Lower lobe of right lung (tissue), 2 donors: ENCODE measurements around the gene AANAT. TPM values are rescaled to one million over a fixed set of nuclear protein-coding genes. Genes with fewer than 3 reads are reported as not detected.

Source experiments
- ATAC-seq, 2 donors: fragments of 200-7000 bp; cut with Tn5 transposase; one replicate each; pipeline ENCODE4 v1.9.1; 2020 to 2022; ENCODE audit warnings: mild to moderate bottlenecking in 2 of 2, moderate library complexity in 2 of 2
- DNase-seq: peaks from one replicate; pipeline ENCODE4 v3.0.0-alpha.2; 2020
- H3K27ac ChIP-seq: fragments of 200-600 bp; one replicate; pipeline ENCODE4 v1.8.0; 2022
- H3K27me3 ChIP-seq: fragments of 200-600 bp; one replicate; pipeline ENCODE4 v1.8.0; 2022; ENCODE audit warnings: low read depth
- H3K36me3 ChIP-seq: fragments of 200-600 bp; one replicate; pipeline ENCODE4 v1.8.0; 2022; ENCODE audit warnings: mild to moderate bottlenecking
- H3K4me1 ChIP-seq: fragments of 200-600 bp; one replicate; pipeline ENCODE4 v1.8.0; 2022
- H3K4me3 ChIP-seq: fragments of 200-600 bp; one replicate; pipeline ENCODE4 v1.8.0; 2022; ENCODE audit warnings: mild to moderate bottlenecking
- H3K9me3 ChIP-seq: fragments of 200-600 bp; one replicate; pipeline ENCODE4 v1.8.0; 2022
- intact Hi-C: fragments of 100-400 bp; cut with DNase I; formaldehyde crosslinking; loops from one replicate; pipeline ENCODE4 v1.11.0; 2022
- long read RNA-seq: library from polyadenylated mRNA; unstranded; transcript quantifications from one replicate; pipeline ENCODE4 v2.0.0, GENCODE V29; 2021
- total RNA-seq: library from RNA; stranded (reverse); fragmentation: NEBNext Ultra II Directional; extraction: Animal tissue kit (Norgen Biotek cat#: 25700); gene quantifications from one replicate; pipeline ENCODE4 v1.2.1, GENCODE V29; 2021
- TF ChIP-seq, protein P1 (sequence below): fragments of 200-600 bp; IDR thresholded peaks from one replicate; pipeline ENCODE4 v1.8.0; 2022; ENCODE audit warnings: antibody characterized with exemption, mild to moderate bottlenecking
- donor health status: DM: no; HTN: yes; CAD: no; lungs with severe emphysema.

AANAT gene
- total RNA-seq: not detected
- long read RNA-seq: 0 reads

DNA sequence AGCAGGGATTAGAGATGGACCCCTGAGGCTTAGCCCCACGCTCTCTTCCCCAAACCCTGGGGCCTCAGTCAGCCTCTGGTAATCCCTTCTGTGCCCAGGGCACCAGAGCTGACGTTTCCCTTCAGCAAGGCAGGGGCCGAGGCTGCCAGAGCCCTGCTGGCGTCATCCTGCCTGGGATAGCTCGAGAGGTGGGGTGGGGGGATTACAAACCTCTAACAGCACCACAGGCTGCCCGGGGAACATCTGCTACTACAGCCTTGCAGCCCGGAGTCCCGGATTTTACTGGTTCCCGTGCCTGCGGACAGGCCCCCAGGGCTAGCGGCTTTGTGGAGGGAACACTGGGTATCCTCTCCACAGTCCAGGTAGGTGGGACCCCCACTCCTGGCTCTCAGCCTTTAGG, at the start of gene AANAT:
AANAT (plus strand) TSS at position 238 of the 400 bp plus-strand sequence. CDS start 1,144 bp downstream, outside the sequence.
- Histone ChIP-seq H3K36me3 (peaks cover 21% of the 10 kb centered on the region), H3K4me1 (peaks cover 5% of the 10 kb centered on the region), H3K9me3 (no peaks in the 10 kb centered on the region), H3K27ac (no peak within 1 kb of the TSS), H3K27me3 (no peaks in the 10 kb centered on the region), H3K4me3 (no peak within 1 kb of the TSS)
- DNase-seq (peak; percentile 45), ATAC-seq (no peak)
- TF ChIP-seq, protein P1, sequence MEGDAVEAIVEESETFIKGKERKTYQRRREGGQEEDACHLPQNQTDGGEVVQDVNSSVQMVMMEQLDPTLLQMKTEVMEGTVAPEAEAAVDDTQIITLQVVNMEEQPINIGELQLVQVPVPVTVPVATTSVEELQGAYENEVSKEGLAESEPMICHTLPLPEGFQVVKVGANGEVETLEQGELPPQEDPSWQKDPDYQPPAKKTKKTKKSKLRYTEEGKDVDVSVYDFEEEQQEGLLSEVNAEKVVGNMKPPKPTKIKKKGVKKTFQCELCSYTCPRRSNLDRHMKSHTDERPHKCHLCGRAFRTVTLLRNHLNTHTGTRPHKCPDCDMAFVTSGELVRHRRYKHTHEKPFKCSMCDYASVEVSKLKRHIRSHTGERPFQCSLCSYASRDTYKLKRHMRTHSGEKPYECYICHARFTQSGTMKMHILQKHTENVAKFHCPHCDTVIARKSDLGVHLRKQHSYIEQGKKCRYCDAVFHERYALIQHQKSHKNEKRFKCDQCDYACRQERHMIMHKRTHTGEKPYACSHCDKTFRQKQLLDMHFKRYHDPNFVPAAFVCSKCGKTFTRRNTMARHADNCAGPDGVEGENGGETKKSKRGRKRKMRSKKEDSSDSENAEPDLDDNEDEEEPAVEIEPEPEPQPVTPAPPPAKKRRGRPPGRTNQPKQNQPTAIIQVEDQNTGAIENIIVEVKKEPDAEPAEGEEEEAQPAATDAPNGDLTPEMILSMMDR: no peak
- intact Hi-C loops: loop anchor here (5.0 kb wide), 1 partner anchor 40 kb away; no protein-coding TSS in a partner anchor

DNA sequence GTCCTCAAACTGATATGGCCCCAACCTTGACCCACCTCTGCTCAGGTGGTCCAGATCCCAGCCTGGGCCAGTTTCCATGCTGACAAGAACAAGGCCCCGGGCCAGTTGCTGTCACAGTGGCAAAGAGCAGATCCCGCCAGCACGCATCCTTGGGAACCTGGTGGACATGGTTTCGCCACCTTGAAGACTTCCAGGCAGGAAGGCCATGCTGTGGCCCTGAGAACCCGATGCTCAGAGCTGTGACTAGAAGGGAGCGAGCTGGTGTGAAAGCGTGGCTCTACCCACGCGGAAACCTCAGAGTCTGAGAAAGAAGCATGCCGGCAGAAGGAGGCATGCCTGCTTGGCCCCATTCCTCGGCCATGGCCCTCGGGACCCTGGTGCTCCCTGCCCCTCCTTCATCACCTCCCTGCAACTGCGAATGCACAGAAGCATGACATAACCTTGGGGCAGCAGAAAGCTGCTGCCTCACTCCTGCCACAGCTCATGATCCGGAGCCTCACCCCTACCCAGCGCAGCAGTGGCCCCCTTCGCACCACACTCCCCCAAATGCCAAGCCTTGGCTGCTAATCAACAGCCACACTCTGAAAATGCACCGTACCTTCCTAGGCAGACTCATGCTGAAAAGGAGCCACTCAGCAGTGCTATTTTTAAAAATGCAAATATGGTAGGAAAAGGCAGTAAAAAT, 47.7 kb upstream of the AANAT start:
- TF ChIP-seq, protein P1: no peak
- Histone ChIP-seq H3K4me3 (no peak overlapping the region), H3K27me3 (no peaks in the 10 kb centered on the region), H3K36me3 (no peaks in the 10 kb centered on the region), H3K27ac (no peak overlapping the region), H3K4me1 (peaks cover 14% of the 10 kb centered on the region), H3K9me3 (no peaks in the 10 kb centered on the region)
- ATAC-seq (peak in 1 of 2 donors; percentile 8), DNase-seq (no peak)
- intact Hi-C loops: no loop called here

DNA sequence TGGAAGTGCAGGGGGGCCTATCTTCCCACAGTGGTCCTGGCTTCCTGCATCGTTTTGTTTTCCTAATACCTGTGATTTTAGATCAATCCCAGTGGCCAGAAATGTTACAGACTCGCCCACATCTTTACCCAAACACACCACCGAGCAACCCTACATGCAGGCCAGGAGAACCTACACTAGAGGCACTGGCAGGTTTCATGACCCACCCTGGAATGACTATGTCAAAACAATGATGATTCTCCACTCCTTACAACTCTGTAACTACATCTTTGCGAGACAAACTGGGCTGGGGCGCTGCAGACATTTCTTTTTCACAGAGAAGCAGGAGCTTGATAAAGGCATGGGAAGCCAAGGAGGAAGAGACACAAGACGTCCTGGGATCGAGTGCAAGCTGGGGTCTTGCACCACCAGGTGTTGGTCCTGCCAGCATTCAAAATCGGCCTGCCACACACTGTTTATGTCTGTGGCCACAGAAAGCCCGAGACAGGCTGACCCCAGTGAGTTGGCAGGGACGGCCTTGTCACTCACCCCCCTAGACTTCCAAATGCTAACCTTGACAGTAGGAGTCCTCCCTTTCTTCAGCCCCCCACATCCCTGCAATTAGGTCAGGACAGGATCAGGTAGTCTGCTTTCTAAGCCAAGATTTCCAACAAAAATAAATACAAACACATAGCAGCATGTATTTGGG, 46.9 kb upstream of the AANAT start:
- Histone ChIP-seq H3K9me3 (no peaks in the 10 kb centered on the region), H3K36me3 (no peaks in the 10 kb centered on the region), H3K4me3 (no peak overlapping the region), H3K27me3 (no peaks in the 10 kb centered on the region), H3K27ac (no peak overlapping the region), H3K4me1 (peaks cover 10% of the 10 kb centered on the region)
- TF ChIP-seq, protein P1: no peak
- no peak for DNase-seq
- no peak for ATAC-seq
- intact Hi-C loops: no loop called here

DNA sequence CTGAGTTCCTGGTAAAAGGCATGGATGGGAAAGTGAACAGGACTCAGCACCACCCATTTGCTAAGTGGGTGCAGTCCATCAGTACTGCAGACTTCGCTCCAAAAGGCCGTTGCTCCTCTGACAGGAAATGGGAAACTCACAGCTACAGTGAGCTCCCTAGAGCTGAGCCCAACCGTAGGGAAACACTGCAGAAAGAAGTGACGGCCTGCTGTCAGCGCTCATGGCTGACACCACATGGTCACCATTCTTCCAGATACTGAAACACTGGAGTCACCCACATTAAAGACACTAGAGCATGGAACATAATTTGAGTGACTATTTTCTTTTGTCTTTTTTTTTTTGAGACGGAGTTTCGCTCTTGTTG, 46.4 kb upstream of the AANAT start:
- TF ChIP-seq, protein P1: no peak
- Histone ChIP-seq H3K27ac (no peak overlapping the region), H3K4me3 (no peak overlapping the region), H3K36me3 (no peaks in the 10 kb centered on the region), H3K9me3 (no peaks in the 10 kb centered on the region), H3K4me1 (peaks cover 10% of the 10 kb centered on the region), H3K27me3 (no peaks in the 10 kb centered on the region)
- DNase-seq: no peak
- intact Hi-C loops: no loop called here
- no peak for ATAC-seq

DNA sequence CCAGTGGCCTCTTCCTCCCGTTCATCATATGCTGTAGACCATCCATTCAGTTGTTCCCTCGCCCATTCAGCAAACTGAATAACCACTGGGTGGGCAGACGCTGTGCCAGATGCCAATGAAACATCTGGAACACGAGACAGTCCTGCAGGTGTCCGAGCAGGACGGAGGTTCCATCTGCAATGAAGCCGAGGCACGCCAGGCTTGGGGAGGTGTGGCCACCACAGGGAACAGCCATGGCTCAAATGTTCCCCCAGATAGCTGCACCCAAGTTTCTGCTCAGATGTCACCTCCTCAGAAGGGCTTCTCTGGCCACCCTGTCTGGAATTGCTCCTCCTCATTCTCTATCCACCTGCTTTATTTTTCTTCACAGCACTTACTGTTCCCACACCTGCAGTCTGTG, 45.0 kb upstream of the AANAT start:
- intact Hi-C loops: no loop called here
- DNase-seq (no peak), ATAC-seq (no peak)
- H3K27ac ChIP-seq: no peak overlapping the region
- H3K27me3 ChIP-seq: no peaks in the 10 kb centered on the region
- TF ChIP-seq, protein P1: no peak
- peaks cover 17% of the 10 kb centered on the region for H3K4me1 ChIP-seq
- no peaks in the 10 kb centered on the region for H3K36me3 ChIP-seq
- no peaks in the 10 kb centered on the region for H3K9me3 ChIP-seq
- H3K4me3 ChIP-seq: no peak overlapping the region
